HepG2 (cell line): ENCODE results near the gene ZACN. TPM values are rescaled to one million over a fixed set of nuclear protein-coding genes. Genes with fewer than 3 reads are reported as not detected.

Source experiments
- ATRX ChIP-seq: sonication (generic); formaldehyde crosslinking; IDR thresholded peaks from 2 replicates; pipeline ENCODE4 v1.4.0; 2020; ENCODE audit warnings: missing genetic modification reagents, borderline replicate concordance
- CEBPG ChIP-seq: IDR thresholded peaks from 2 replicates; pipeline ENCODE4 v1.6.1; 2016
- EED ChIP-seq: sonication (generic); formaldehyde crosslinking; IDR thresholded peaks from 2 replicates; pipeline ENCODE4 v1.5.0; 2020; ENCODE audit warnings: mild to moderate bottlenecking, missing genetic modification reagents
- ELF3 ChIP-seq: IDR thresholded peaks from 2 replicates; pipeline ENCODE4 v1.6.1; 2016; ENCODE audit warnings: missing genetic modification reagents, missing compliant biosample characterization
- GATAD1 ChIP-seq: IDR thresholded peaks from 2 replicates; pipeline ENCODE4 v1.6.1; 2016; ENCODE audit warnings: missing genetic modification reagents, missing compliant biosample characterization
- MAFG ChIP-seq: sonication (generic); formaldehyde crosslinking; IDR thresholded peaks from 2 replicates; pipeline ENCODE4 v1.5.1; 2020; ENCODE audit warnings: mild to moderate bottlenecking, missing genetic modification reagents
- MEF2D ChIP-seq: sonication (generic); formaldehyde crosslinking; IDR thresholded peaks from 2 replicates; pipeline ENCODE4 v1.5.1; 2020; ENCODE audit warnings: mild to moderate bottlenecking, missing genetic modification reagents
- MXI1 ChIP-seq: IDR thresholded peaks from 3 replicates; pipeline ENCODE4 v1.6.1; 2012; ENCODE audit warnings: low read depth, low read length, inconsistent platforms, borderline replicate concordance
- PPARG ChIP-seq: conservative IDR thresholded peaks from 2 replicates; pipeline ENCODE4 v1.6.1; 2016; ENCODE audit warnings: missing biosample characterization, missing genetic modification reagents
- RXRB ChIP-seq: IDR thresholded peaks from 2 replicates; pipeline ENCODE4 v1.6.1; 2016; ENCODE audit warnings: borderline replicate concordance, missing genetic modification reagents, missing compliant biosample characterization
- SMARCE1 ChIP-seq: fragments of 450-650 bp; IDR thresholded peaks from 2 replicates; pipeline ENCODE4 v1.6.1; 2017; ENCODE audit warnings: borderline replicate concordance
- SNAPC2 ChIP-seq: sonication (generic); formaldehyde crosslinking; IDR thresholded peaks from 2 replicates; pipeline ENCODE4 v1.8.1; 2022; ENCODE audit warnings: mild to moderate bottlenecking, missing genetic modification reagents
- STAT5B ChIP-seq: sonication (generic); formaldehyde crosslinking; IDR thresholded peaks from 2 replicates; pipeline ENCODE4 v1.4.0; 2020; ENCODE audit warnings: missing genetic modification reagents
- ZFP36 ChIP-seq: fragments of 150-350 bp; IDR thresholded peaks from 2 replicates; pipeline ENCODE4 v1.6.1; 2018; ENCODE audit warnings: borderline replicate concordance, low read length, low read depth; ENCODE audit not compliant: partially characterized antibody
- ZMYM2 ChIP-seq: sonication (generic); formaldehyde crosslinking; IDR thresholded peaks from 2 replicates; pipeline ENCODE4 v1.8.0; 2022; ENCODE audit warnings: mild to moderate bottlenecking, missing genetic modification reagents
- ZNF614 ChIP-seq: IDR thresholded peaks from 2 replicates; pipeline ENCODE4 v1.6.1; 2018; ENCODE audit warnings: missing biosample characterization, missing genetic modification reagents, inconsistent platforms, borderline replicate concordance
- polyA plus RNA-seq, 8 experiments: library from polyadenylated mRNA; depleted of rRNA in 3 of 8; stranded (reverse) in 7 of 8; unstranded in 1 of 8; fragments of >200 nt; fragmentation: Illumina TruSeq in 4 of 8; extraction: Trizol in 4 of 8; gene quantifications; 2 replicates each; pipeline versions ENCODE4 v1.2.1 to v1.2.3, GENCODE V29; 2011 to 2016; ENCODE audit warnings: low read depth in 4 of 8, missing spikeins in 1 of 8, mixed read lengths in 1 of 8; ENCODE audit not compliant: insufficient read depth in 1 of 8
- total RNA-seq, 5 experiments: library from RNA; depleted of rRNA; stranded (reverse); fragments of >200 nt; fragmentation: Illumina TruSeq; extraction: Trizol; gene quantifications; 2 replicates each; pipeline ENCODE4 v1.2.3, GENCODE V29; 2016; ENCODE audit warnings: low read depth in 1 of 5
- TF ChIP-seq, protein P1 (sequence below): sonication (generic); formaldehyde crosslinking; IDR thresholded peaks from 2 replicates; pipeline ENCODE4 v1.4.0; 2020; ENCODE audit warnings: missing genetic modification reagents, borderline replicate concordance
- TF ChIP-seq, protein P2 (sequence below): sonication (generic); formaldehyde crosslinking; IDR thresholded peaks from 2 replicates; pipeline ENCODE4 v1.4.0; 2020; ENCODE audit warnings: missing genetic modification reagents
- TF ChIP-seq, protein P3 (sequence below): sonication (generic); formaldehyde crosslinking; IDR thresholded peaks from 2 replicates; pipeline ENCODE4 v1.4.0; 2020; ENCODE audit warnings: missing genetic modification reagents, low read depth, mild to moderate bottlenecking, borderline replicate concordance
- TF ChIP-seq, protein P4 (sequence below): sonication (generic); formaldehyde crosslinking; IDR thresholded peaks from 2 replicates; pipeline ENCODE4 v1.5.0; 2020; ENCODE audit warnings: missing genetic modification reagents
- TF ChIP-seq, protein P5 (sequence below): sonication (generic); formaldehyde crosslinking; IDR thresholded peaks from 2 replicates; pipeline ENCODE4 v1.8.1; 2022; ENCODE audit warnings: mild to moderate bottlenecking, missing genetic modification reagents

The ZACN gene
- total and polyA plus RNA-seq, 2 of the 13 experiments (the other 11 are each of a cell fraction or from before 2014, with no cell fraction given) = 0.11 to 0.15 TPM

DNA sequence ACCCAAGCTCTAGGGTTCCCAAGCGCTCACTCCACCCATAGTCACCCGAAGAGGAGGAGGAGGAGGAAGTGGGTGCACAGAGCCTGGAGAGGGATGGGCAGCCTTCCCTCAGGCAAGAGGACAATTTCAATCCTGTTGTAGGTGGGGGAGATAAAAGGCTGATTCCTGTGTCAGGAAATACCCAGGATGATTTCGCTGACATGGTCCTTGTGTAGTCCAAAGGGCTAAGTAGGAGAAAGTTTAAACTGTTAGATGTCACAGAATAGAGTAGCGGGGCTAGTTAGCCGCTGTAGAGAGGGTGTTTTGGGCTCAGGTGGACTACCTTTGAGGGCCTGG, 25.9 kb downstream of the ZACN start (continued):
- TF ChIP-seq GATAD1 (no peak), ELF3 (peak; percentile 61), ATRX (no peak), ZFP36 (no peak), MEF2D (CRISPR knock-in tag) (no peak), MAFG (no peak), ZNF614 (CRISPR knock-in tag) (0 out of 2 replicates have a peak, but pooled peaks have one; percentile 11), MXI1 (no peak), CEBPG (no peak), SNAPC2 (CRISPR knock-in tag) (no peak), SMARCE1 (no peak), EED (CRISPR knock-in tag) (no peak), ZMYM2 (CRISPR knock-in tag) (no peak), STAT5B (CRISPR knock-in tag) (no peak), PPARG (CRISPR knock-in tag) (peak; percentile 84), RXRB (CRISPR knock-in tag) (peak; percentile 72; the same call in 1 of the 2 replicates)
- TF ChIP-seq, protein P1, sequence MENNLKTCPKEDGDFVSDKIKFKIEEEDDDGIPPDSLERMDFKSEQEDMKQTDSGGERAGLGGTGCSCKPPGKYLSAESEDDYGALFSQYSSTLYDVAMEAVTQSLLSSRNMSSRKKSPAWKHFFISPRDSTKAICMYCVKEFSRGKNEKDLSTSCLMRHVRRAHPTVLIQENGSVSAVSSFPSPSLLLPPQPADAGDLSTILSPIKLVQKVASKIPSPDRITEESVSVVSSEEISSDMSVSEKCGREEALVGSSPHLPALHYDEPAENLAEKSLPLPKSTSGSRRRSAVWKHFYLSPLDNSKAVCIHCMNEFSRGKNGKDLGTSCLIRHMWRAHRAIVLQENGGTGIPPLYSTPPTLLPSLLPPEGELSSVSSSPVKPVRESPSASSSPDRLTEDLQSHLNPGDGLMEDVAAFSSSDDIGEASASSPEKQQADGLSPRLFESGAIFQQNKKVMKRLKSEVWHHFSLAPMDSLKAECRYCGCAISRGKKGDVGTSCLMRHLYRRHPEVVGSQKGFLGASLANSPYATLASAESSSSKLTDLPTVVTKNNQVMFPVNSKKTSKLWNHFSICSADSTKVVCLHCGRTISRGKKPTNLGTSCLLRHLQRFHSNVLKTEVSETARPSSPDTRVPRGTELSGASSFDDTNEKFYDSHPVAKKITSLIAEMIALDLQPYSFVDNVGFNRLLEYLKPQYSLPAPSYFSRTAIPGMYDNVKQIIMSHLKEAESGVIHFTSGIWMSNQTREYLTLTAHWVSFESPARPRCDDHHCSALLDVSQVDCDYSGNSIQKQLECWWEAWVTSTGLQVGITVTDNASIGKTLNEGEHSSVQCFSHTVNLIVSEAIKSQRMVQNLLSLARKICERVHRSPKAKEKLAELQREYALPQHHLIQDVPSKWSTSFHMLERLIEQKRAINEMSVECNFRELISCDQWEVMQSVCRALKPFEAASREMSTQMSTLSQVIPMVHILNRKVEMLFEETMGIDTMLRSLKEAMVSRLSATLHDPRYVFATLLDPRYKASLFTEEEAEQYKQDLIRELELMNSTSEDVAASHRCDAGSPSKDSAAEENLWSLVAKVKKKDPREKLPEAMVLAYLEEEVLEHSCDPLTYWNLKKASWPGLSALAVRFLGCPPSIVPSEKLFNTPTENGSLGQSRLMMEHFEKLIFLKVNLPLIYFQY (CRISPR knock-in tag) = no peak
- TF ChIP-seq, protein P2, sequence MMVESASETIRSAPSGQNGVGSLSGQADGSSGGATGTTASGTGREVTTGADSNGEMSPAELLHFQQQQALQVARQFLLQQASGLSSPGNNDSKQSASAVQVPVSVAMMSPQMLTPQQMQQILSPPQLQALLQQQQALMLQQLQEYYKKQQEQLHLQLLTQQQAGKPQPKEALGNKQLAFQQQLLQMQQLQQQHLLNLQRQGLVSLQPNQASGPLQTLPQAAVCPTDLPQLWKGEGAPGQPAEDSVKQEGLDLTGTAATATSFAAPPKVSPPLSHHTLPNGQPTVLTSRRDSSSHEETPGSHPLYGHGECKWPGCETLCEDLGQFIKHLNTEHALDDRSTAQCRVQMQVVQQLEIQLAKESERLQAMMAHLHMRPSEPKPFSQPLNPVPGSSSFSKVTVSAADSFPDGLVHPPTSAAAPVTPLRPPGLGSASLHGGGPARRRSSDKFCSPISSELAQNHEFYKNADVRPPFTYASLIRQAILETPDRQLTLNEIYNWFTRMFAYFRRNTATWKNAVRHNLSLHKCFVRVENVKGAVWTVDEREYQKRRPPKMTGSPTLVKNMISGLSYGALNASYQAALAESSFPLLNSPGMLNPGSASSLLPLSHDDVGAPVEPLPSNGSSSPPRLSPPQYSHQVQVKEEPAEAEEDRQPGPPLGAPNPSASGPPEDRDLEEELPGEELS (CRISPR knock-in tag) = no peak
- TF ChIP-seq, protein P3, sequence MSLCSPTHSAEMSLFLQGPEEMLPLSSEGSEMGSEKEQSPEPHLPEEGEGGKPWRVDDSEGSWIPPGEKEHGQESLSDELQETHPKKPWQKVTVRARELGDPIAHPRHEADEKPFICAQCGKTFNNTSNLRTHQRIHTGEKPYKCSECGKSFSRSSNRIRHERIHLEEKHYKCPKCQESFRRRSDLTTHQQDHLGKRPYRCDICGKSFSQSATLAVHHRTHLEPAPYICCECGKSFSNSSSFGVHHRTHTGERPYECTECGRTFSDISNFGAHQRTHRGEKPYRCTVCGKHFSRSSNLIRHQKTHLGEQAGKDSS (CRISPR knock-in tag) = no peak
- TF ChIP-seq, protein P4, sequence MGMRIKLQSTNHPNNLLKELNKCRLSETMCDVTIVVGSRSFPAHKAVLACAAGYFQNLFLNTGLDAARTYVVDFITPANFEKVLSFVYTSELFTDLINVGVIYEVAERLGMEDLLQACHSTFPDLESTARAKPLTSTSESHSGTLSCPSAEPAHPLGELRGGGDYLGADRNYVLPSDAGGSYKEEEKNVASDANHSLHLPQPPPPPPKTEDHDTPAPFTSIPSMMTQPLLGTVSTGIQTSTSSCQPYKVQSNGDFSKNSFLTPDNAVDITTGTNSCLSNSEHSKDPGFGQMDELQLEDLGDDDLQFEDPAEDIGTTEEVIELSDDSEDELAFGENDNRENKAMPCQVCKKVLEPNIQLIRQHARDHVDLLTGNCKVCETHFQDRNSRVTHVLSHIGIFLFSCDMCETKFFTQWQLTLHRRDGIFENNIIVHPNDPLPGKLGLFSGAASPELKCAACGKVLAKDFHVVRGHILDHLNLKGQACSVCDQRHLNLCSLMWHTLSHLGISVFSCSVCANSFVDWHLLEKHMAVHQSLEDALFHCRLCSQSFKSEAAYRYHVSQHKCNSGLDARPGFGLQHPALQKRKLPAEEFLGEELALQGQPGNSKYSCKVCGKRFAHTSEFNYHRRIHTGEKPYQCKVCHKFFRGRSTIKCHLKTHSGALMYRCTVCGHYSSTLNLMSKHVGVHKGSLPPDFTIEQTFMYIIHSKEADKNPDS = no peak
- TF ChIP-seq, protein P5, sequence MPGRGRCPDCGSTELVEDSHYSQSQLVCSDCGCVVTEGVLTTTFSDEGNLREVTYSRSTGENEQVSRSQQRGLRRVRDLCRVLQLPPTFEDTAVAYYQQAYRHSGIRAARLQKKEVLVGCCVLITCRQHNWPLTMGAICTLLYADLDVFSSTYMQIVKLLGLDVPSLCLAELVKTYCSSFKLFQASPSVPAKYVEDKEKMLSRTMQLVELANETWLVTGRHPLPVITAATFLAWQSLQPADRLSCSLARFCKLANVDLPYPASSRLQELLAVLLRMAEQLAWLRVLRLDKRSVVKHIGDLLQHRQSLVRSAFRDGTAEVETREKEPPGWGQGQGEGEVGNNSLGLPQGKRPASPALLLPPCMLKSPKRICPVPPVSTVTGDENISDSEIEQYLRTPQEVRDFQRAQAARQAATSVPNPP (CRISPR knock-in tag) = no peak
